Common myeloid progenitor, CD34-positive (primary cell): Measurements from ENCODE around the gene CACNA1E.

ENCODE experiments used
- CTCF ChIA-PET: fragments of 350-600 bp; sonication (Branson Sonifier 250); formaldehyde crosslinking; loops from one replicate; lab custom pipeline; 2021; ENCODE audit warnings: antibody characterized with exemption; lab: Charles Lee
- POLR2A ChIA-PET: fragments of 350-600 bp; sonication (Branson Sonifier 250); formaldehyde crosslinking; loops from one replicate; lab custom pipeline; 2021; ENCODE audit warnings: antibody characterized with exemption; lab: Charles Lee
- DNase-seq, 3 donors: peaks; one replicate each; pipeline versions ENCODE4 v3.0.0 to v3.0.0-alpha.2; 2013
- H3K27ac ChIP-seq, 2 experiments: 1 replicate in 1 of 2; 2 replicates in 1 of 2; pipeline ENCODE4 v1.7.0; 2013; ENCODE audit warnings: inconsistent platforms in 2 of 2, low read length in 2 of 2, mild to moderate bottlenecking in 2 of 2, low read depth in 1 of 2, moderate library complexity in 1 of 2; ENCODE audit not compliant: severe bottlenecking in 2 of 2, insufficient read depth in 1 of 2, poor library complexity in 1 of 2
- H3K27me3 ChIP-seq, 5 experiments: replicated peaks in 2 of 5; 1 replicate in 3 of 5; 2 replicates in 2 of 5; pipeline versions ENCODE4 v1.6.1 to v1.7.0; 2013; ENCODE audit warnings: low read length in 4 of 5, mild to moderate bottlenecking in 2 of 5, moderate library complexity in 2 of 5, inconsistent platforms in 1 of 5; ENCODE audit not compliant: insufficient read depth in 5 of 5, control insufficient read depth in 4 of 5
- H3K36me3 ChIP-seq, 4 experiments: 1 replicate in 2 of 4; 2 replicates in 2 of 4; pipeline versions ENCODE4 v1.6.1 to v1.7.0; 2013; ENCODE audit warnings: low read length in 3 of 4, control low read depth in 1 of 4, mild to moderate bottlenecking in 1 of 4; ENCODE audit not compliant: control insufficient read depth in 4 of 4, insufficient read depth in 4 of 4
- H3K4me1 ChIP-seq, 4 experiments: 1 replicate in 3 of 4; 2 replicates in 1 of 4; pipeline versions ENCODE4 v1.6.1 to v1.7.1; 2013; ENCODE audit warnings: low read length in 3 of 4, mild to moderate bottlenecking in 3 of 4, control low read depth in 1 of 4, inconsistent platforms in 1 of 4, moderate library complexity in 1 of 4; ENCODE audit not compliant: control insufficient read depth in 4 of 4, insufficient read depth in 4 of 4; ENCODE audit errors: control extremely low read depth in 1 of 4
- H3K4me3 ChIP-seq, 7 experiments: 1 replicate in 4 of 7; 2 replicates in 3 of 7; pipeline versions ENCODE4 v1.5.1 to v1.7.0; 2013; ENCODE audit warnings: mild to moderate bottlenecking in 7 of 7, low read length in 6 of 7, moderate library complexity in 6 of 7, inconsistent platforms in 2 of 7, low read depth in 2 of 7, control low read depth in 1 of 7; ENCODE audit not compliant: insufficient read depth in 4 of 7, control insufficient read depth in 1 of 7; ENCODE audit errors: extremely low read depth in 1 of 7
- H3K9me3 ChIP-seq, 5 experiments: 1 replicate in 4 of 5; 2 replicates in 1 of 5; pipeline versions ENCODE4 v1.6.1 to v1.7.1; 2013; ENCODE audit warnings: low read length in 4 of 5, mild to moderate bottlenecking in 2 of 5, inconsistent platforms in 1 of 5, low read depth in 1 of 5, moderate library complexity in 1 of 5; ENCODE audit not compliant: control insufficient read depth in 4 of 5, insufficient read depth in 2 of 5; ENCODE audit errors: control extremely low read depth in 1 of 5
- WGBS: methylation state at CpG from one replicate; pipeline ENCODE4 v1.1.5; 2013; ENCODE audit not compliant: insufficient coverage; 5-methylcytosine and 5-hydroxymethylcytosine counted together

The CACNA1E gene

DNA sequence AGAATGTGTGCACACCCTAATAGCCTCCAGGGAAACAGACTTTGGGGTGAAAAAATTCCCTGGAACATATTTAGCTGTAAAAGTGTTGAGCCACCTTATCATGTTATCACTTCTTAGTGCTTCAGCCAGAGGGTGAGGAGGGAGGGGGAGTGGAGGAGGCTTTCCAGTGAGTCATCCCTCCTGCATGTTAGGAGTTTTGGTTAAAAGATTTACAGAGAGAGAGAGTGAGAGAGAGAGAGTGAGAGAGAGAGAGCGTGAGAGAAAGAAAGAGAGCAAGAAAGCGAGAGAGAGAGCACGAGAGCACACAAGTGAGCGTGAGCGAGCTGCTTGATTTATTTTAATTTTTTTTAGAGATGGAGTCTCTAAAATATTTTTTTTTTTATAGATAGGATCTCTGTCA is 13.5 kb upstream of the CACNA1E start:
- WGBS = 98% methylated on average over 5 of the region's 5 CpGs

DNA sequence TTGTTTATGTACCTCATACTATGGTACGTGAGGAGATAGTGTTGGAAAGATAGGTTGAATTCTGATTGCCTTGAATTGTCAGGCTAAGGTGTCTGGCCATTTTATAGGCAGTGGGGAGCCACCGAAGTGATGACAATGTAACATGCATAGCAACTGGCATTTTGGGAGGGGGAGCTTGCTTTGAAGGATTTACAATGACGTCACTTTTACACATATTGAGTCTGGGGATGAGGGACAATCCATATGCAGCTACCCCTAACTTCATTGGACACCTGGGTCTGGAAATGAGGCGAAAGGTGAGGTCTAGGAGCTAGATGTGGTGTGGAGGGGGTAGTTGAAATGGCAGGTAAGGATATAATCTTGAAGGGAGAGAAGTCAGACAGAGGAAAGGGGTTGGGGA is 7.7 kb upstream of the CACNA1E start:
- 82% methylated on average over 3 of the region's 4 CpGs for WGBS
- ChIA-PET CTCF (interaction anchor here (1.6 kb wide), 1 partner anchor 16 kb away, joined by 3 read pairs; no protein-coding TSS in a partner anchor), POLR2A (no interaction called here)
- Histone ChIP-seq H3K9me3 (no peaks in the 10 kb centered on the region), H3K4me1 (no peaks in the 10 kb centered on the region), H3K27me3 (peaks cover 2 to 46% (median 8%) of the 10 kb centered on the region in 5 experiments), H3K4me3 (no peak overlapping the region), H3K27ac (no peak overlapping the region), H3K36me3 (no peaks in the 10 kb centered on the region)
- DNase-seq = no peak

More for the DNA sequence above, 13.5 kb upstream of the CACNA1E start:
- POLR2A ChIA-PET = interaction anchor here (0.5 kb wide), 1 partner anchor 558 kb away, joined by 4 read pairs; no protein-coding TSS in a partner anchor
- DNase-seq = no peak
- H3K4me3 ChIP-seq = no peak overlapping the region
- H3K36me3 ChIP-seq = no peaks in the 10 kb centered on the region
- peaks cover 0 to 2% (median 0%) of the 10 kb centered on the region in 5 experiments for H3K9me3 ChIP-seq
- H3K4me1 ChIP-seq = no peaks in the 10 kb centered on the region
- no peak overlapping the region for H3K27ac ChIP-seq
- CTCF ChIA-PET = no interaction called here
- H3K27me3 ChIP-seq = peaks cover 0 to 15% (median 8%) of the 10 kb centered on the region in 5 experiments

DNA sequence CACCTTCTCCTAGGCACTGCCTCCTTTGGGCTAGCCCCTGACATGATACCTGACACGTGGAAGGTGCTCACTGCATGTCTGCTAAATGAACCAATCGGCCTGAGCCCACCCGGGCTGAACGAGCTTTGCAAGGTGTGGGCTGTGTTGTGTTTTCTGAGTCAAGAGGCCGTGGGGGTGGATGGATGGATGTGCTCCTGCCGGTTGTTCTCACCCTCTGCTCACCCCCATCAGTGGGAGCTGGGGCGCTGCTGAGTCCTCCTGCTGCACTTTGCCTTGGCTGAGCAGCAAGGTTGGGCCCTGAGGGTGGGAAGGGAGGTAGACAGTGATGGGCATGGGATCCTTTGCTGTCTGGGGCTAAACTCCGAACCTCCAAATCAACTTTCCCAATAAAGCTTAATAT is 6.7 kb upstream of the CACNA1E start:
- Histone ChIP-seq H3K4me1 (no peaks in the 10 kb centered on the region), H3K4me3 (no peak overlapping the region), H3K27me3 (peaks cover 0 to 56% (median 10%) of the 10 kb centered on the region in 5 experiments), H3K9me3 (no peaks in the 10 kb centered on the region), H3K36me3 (no peaks in the 10 kb centered on the region), H3K27ac (no peak overlapping the region)
- no peak for DNase-seq
- 75% methylated on average over 1 of the region's 8 CpGs for WGBS
- ChIA-PET POLR2A (no interaction called here), CTCF (interaction anchor here (0.8 to 5.9 kb wide), 3 partner anchors 19 to 604 kb away, joined by 3 to 44 read pairs (median 5); no protein-coding TSS in a partner anchor)

DNA sequence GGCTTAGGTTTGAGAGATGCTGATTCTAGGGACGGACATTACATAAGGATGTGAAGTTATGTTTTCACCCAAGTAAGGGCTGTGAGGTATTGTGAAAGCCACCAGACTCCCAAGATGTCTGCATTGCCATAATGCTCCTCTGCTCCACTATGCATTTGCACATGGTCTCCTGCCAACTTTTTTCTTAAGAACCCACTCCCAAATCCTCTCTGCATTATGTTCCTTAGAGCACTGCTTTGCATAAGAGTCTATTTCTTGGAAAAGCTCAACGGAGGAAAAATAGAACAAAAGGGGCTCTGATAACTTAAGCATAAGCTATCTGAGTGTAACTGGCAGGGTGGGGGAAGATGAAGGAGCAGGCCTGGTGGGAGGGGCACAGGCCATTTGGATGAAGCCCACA is 5.0 kb upstream of the CACNA1E start:
- 57% methylated on average over 1 of the region's 2 CpGs for WGBS
- Histone ChIP-seq H3K9me3 (peaks cover 0 to 2% (median 0%) of the 10 kb centered on the region in 5 experiments), H3K4me3 (no peak overlapping the region), H3K27me3 (peaks cover 0 to 74% (median 8%) of the 10 kb centered on the region in 5 experiments), H3K27ac (no peak overlapping the region), H3K36me3 (no peaks in the 10 kb centered on the region), H3K4me1 (peaks cover 0 to 14% (median 8%) of the 10 kb centered on the region in 4 experiments)
- no peak for DNase-seq
- CTCF ChIA-PET = interaction anchor here (0.8 to 5.9 kb wide), 11 partner anchors 10 to 918 kb away, joined by 3 to 44 read pairs (median 5); no protein-coding TSS in a partner anchor
- POLR2A ChIA-PET = no interaction called here

DNA sequence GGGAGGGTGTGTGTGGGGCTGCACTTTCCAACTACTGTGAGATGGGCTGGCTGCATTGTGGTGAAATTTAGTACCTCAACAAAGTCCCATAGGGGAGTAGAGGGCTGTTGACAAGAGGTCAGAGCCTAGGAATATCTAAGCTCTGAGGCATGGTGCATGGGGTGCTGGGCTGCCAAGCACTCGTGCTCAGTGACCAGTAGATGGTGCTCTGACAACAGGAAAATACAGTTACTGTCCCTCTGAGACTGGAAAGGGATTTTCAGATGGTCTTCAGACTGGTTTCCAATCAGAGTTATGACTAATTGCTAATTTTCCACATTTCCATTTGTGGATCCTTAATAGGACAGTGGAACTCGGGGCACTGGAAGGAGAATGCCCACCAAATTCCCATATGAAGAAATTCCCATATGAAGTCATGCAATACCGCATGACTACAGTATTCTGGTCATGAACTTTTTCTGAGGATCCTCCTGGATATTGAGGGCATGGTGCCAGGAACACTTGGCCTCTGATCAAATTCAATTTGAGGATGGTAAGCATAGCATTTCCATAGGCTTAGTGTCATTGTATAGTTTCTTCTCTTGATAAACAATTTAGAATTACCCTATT is 4.1 kb upstream of the CACNA1E start:
- no peaks in the 10 kb centered on the region for H3K36me3 ChIP-seq
- H3K9me3 ChIP-seq = peaks cover 0 to 2% (median 0%) of the 10 kb centered on the region in 5 experiments
- H3K4me1 ChIP-seq = peaks cover 0 to 17% (median 9%) of the 10 kb centered on the region in 4 experiments
- no peak overlapping the region for H3K4me3 ChIP-seq
- peak; percentile 49 to 72 (median 64) for DNase-seq
- peaks cover 0 to 83% (median 14%) of the 10 kb centered on the region in 5 experiments for H3K27me3 ChIP-seq
- 27% methylated on average over 3 of the region's 3 CpGs for WGBS
- POLR2A ChIA-PET = interaction anchor here (0.5 kb wide), 1 partner anchor 1470 kb away, joined by 3 read pairs; no protein-coding TSS in a partner anchor
- CTCF ChIA-PET = interaction anchor here (0.8 to 5.9 kb wide), 11 partner anchors 9 to 917 kb away, joined by 3 to 44 read pairs (median 5); no protein-coding TSS in a partner anchor
- no peak overlapping the region for H3K27ac ChIP-seq

DNA sequence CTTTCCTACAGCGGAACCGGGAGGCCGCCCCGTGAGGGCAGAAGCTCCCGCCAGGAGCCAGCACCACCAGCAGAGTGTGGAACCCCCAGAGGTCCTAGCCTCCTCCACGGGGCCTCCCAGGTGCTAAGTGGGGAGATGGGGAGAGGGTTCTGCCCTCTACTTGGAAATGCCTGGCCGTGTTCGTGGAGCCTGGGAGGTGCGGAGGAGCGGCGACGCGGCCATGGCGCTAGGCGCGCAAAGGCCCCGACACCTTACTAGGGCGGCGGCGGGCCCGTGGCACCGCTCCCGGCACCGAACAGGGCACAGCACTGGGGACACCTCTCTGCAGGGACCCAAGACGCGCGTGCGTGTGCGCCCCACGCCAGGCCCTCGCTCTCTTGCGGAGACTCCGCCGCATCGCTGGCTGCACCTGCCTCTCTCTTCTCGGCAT is 1.3 kb upstream of the CACNA1E start:
- Histone ChIP-seq H3K36me3 (no peaks in the 10 kb centered on the region), H3K27me3 (peaks cover 13 to 94% (median 31%) of the 10 kb centered on the region in 5 experiments), H3K4me3 (peak overlapping the region in 2 of 7 experiments; percentile 46 to 48), H3K9me3 (peaks cover 0 to 2% (median 0%) of the 10 kb centered on the region in 5 experiments), H3K4me1 (peaks cover 3 to 17% (median 10%) of the 10 kb centered on the region in 4 experiments), H3K27ac (no peak overlapping the region)
- CTCF ChIA-PET = interaction anchor here (0.6 to 5.9 kb wide), 3 partner anchors 15 to 572 kb away, joined by 3 to 44 read pairs (median 3); no protein-coding TSS in a partner anchor
- WGBS = 12% methylated on average over 31 of the region's 36 CpGs
- POLR2A ChIA-PET = no interaction called here
- no peak for DNase-seq
